ENCODE results near the gene TUBB4B. TPM values are rescaled to one million over a fixed set of nuclear protein-coding genes. Genes with fewer than 3 reads are reported as not detected.

TUBB4B gene
- total RNA-seq, 1 donor from 2014 or later: 103 TPM

DNA sequence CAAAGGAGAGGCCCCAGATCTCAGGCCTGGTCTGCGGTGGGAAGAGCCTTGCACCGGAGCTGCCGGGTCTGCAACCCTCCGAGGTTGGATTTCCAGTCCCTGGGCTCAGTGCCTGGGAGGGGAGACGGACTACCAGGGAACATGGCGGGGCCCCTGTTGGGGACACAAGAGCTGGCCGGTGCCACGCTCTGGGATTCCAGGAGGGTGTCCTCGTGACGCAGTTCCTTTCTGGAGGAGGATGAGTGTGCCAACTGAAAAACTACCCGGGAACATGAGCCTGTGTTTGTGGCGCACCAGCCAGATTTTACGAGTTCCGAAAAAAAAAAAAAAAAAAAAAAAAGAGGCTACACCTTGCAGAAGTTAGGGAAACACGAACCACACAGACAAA is 52.0 kb downstream of the TUBB4B start:
- DNase-seq (ENCODE audit: low read depth in 2 of 2): no peak

Other genes starting within 250 kb of the TUBB4B start
- gene PAXX, start 248.9 kb upstream of the TUBB4B start, total RNA-seq: 8.9 and 9.7 TPM in 2 replicates
- gene CLIC3, start 244.7 kb upstream of the TUBB4B start, total RNA-seq: 0.22 TPM in 1 of 2 replicates, not detected in the other
- gene ABCA2, start 213.1 kb upstream of the TUBB4B start, total RNA-seq: 4.0 and 5.0 TPM in 2 replicates
- gene FUT7, start 209.2 kb upstream of the TUBB4B start, total RNA-seq: not detected in 2 replicates
- 6.2 and 10.5 TPM in 2 replicates for gene NPDC1, start 195.1 kb upstream of the TUBB4B start, total RNA-seq
- not detected in 2 replicates for gene ENTPD2, start 187.2 kb upstream of the TUBB4B start, total RNA-seq
- 1.4 and 5.9 TPM in 2 replicates for gene SAPCD2, start 170.7 kb upstream of the TUBB4B start, total RNA-seq
- 13.1 and 16.9 TPM in 2 replicates for gene UAP1L1, start 163.8 kb upstream of the TUBB4B start, total RNA-seq
- 38.3 and 43.4 TPM in 2 replicates for gene MAN1B1, start 154.3 kb upstream of the TUBB4B start, total RNA-seq
- 63.2 and 117 TPM in 2 replicates for gene DPP7, start 126.6 kb upstream of the TUBB4B start, total RNA-seq
- under 0.01 and 0.22 TPM in 2 replicates for gene GRIN1, start 102.1 kb upstream of the TUBB4B start, total RNA-seq
- not detected in 2 replicates for gene LRRC26, start 71.2 kb upstream of the TUBB4B start, total RNA-seq
- not detected in 2 replicates for gene TMEM210, start 69.2 kb upstream of the TUBB4B start, total RNA-seq
- gene ANAPC2, start 52.7 kb upstream of the TUBB4B start, total RNA-seq: 13.7 and 16.9 TPM in 2 replicates
- gene SSNA1, start 52.6 kb upstream of the TUBB4B start, total RNA-seq: 85.4 and 97.4 TPM in 2 replicates
- gene TPRN, start 40.5 kb upstream of the TUBB4B start, total RNA-seq: 2.6 TPM in 2 replicates
- gene TMEM203, start 35.6 kb upstream of the TUBB4B start, total RNA-seq: 19.6 and 26.0 TPM in 2 replicates
- gene NDOR1, start 35.6 kb upstream of the TUBB4B start, total RNA-seq: 2.2 and 2.4 TPM in 2 replicates
- 0.22 TPM in 1 of 2 replicates, not detected in the other for gene RNF208, start 19.0 kb upstream of the TUBB4B start, total RNA-seq
- under 0.01 and 0.20 TPM in 2 replicates for gene CYSRT1, start 16.1 kb upstream of the TUBB4B start, total RNA-seq
- under 0.01 TPM in 1 of 2 replicates, not detected in the other for gene RNF224, start 13.8 kb upstream of the TUBB4B start, total RNA-seq
- gene SLC34A3, start 10.4 kb upstream of the TUBB4B start, total RNA-seq: not detected in 2 replicates
- gene STPG3, start 10.0 kb downstream of the TUBB4B start, total RNA-seq: not detected in 2 replicates
- gene NELFB, start 14.0 kb downstream of the TUBB4B start, total RNA-seq: 42.9 and 43.7 TPM in 2 replicates
- gene TOR4A, start 36.4 kb downstream of the TUBB4B start, total RNA-seq: 21.4 and 21.8 TPM in 2 replicates
- 18.7 and 28.3 TPM in 2 replicates for gene NRARP, start 61.0 kb downstream of the TUBB4B start, total RNA-seq
- 7.8 and 18.7 TPM in 2 replicates for gene EXD3, start 181.9 kb downstream of the TUBB4B start, total RNA-seq
- gene NOXA1, start 182.1 kb downstream of the TUBB4B start, total RNA-seq: 0.87 and 2.0 TPM in 2 replicates
- gene ENTPD8, start 200.1 kb downstream of the TUBB4B start, total RNA-seq: under 0.01 and 0.20 TPM in 2 replicates
- 11.6 and 15.3 TPM in 2 replicates for gene NSMF, start 218.0 kb downstream of the TUBB4B start, total RNA-seq